Aorta (tissue), 5 donors: Measurements from ENCODE around the gene GSDME. TPM values are rescaled to one million over a fixed set of nuclear protein-coding genes. Genes with fewer than 3 reads are reported as not detected.

ENCODE experiments used
- ATAC-seq: fragments of 200-7000 bp; cut with Tn5 transposase; one replicate; pipeline ENCODE4 v1.9.1; 2022; ENCODE audit warnings: moderate library complexity; ENCODE audit not compliant: low FRiP score
- DNase-seq, 2 donors: peaks; one replicate each; pipeline ENCODE4 v3.0.0-alpha.2; 2020
- H3K27ac ChIP-seq, 2 donors: one replicate each; pipeline ENCODE4 v1.5.1; 2013; ENCODE audit warnings: low read length in 2 of 2, mild to moderate bottlenecking in 2 of 2, moderate library complexity in 2 of 2, control low read depth in 1 of 2, inconsistent platforms in 1 of 2, low read depth in 1 of 2
- H3K27me3 ChIP-seq, 2 donors: one replicate each; pipeline ENCODE4 v1.6.1; 2013; ENCODE audit warnings: control low read depth in 1 of 2, low read length in 1 of 2, mild to moderate bottlenecking in 1 of 2, moderate library complexity in 1 of 2; ENCODE audit not compliant: insufficient read depth in 2 of 2, control insufficient read depth in 1 of 2
- H3K36me3 ChIP-seq, 2 donors: one replicate each; pipeline ENCODE4 v1.6.1; 2013; ENCODE audit warnings: control low read depth in 1 of 2, low read length in 1 of 2, mild to moderate bottlenecking in 1 of 2; ENCODE audit not compliant: insufficient read depth in 2 of 2, control insufficient read depth in 1 of 2
- H3K4me1 ChIP-seq, 2 donors: one replicate each; pipeline ENCODE4 v1.6.1; 2013; ENCODE audit warnings: low read length in 2 of 2, control low read depth in 1 of 2, mild to moderate bottlenecking in 1 of 2, moderate library complexity in 1 of 2; ENCODE audit not compliant: insufficient read depth in 2 of 2, control insufficient read depth in 1 of 2
- H3K4me3 ChIP-seq, 2 donors: one replicate each; pipeline ENCODE4 v1.5.1; 2013; ENCODE audit warnings: low read length in 2 of 2, control low read depth in 1 of 2, mild to moderate bottlenecking in 1 of 2
- H3K9me3 ChIP-seq: one replicate; pipeline ENCODE4 v1.6.1; 2013; ENCODE audit warnings: mild to moderate bottlenecking, low read length; ENCODE audit not compliant: control insufficient read depth
- WGBS, 2 donors: extraction: QIAGEN DNeasy Blood & Tissue Kit; methylation state at CpG; one replicate each; pipeline ENCODE4 v1.1.7; 2013; 5-methylcytosine and 5-hydroxymethylcytosine counted together
- intact Hi-C, 2 donors: fragments of 100-400 bp; cut with DNase I; formaldehyde crosslinking; loops; one replicate each; pipeline versions ENCODE4 v1.14.2 to v1.15.0; 2022
- polyA plus RNA-seq, 2 donors: library from polyadenylated mRNA; stranded (reverse); fragments of 200-250 nt; gene quantifications; one replicate each; pipeline ENCODE4 v1.2.3, GENCODE V29; 2013
- total RNA-seq, 2 donors: library from RNA; stranded (reverse); fragmentation: NEBNext Ultra II Directional; extraction: Animal tissue kit (Norgen Biotek cat#: 25700); gene quantifications; one replicate each; pipeline ENCODE4 v1.2.1, GENCODE V29; 2021
- donor health status: healthy with polysubstance abuse.
- donor health status: Bipolar disorder and iron deficiency.
- donor health status: DM: no; HTN: no; CAD: no.
- donor health status: DM: no; HTN: no; CAD: no.
- donor health status: DM: yes; HTN: yes; CAD: no.

Gene GSDME
- total and polyA plus RNA-seq, 4 donors = 15.1 to 20.3 (median 17.5) TPM

DNA sequence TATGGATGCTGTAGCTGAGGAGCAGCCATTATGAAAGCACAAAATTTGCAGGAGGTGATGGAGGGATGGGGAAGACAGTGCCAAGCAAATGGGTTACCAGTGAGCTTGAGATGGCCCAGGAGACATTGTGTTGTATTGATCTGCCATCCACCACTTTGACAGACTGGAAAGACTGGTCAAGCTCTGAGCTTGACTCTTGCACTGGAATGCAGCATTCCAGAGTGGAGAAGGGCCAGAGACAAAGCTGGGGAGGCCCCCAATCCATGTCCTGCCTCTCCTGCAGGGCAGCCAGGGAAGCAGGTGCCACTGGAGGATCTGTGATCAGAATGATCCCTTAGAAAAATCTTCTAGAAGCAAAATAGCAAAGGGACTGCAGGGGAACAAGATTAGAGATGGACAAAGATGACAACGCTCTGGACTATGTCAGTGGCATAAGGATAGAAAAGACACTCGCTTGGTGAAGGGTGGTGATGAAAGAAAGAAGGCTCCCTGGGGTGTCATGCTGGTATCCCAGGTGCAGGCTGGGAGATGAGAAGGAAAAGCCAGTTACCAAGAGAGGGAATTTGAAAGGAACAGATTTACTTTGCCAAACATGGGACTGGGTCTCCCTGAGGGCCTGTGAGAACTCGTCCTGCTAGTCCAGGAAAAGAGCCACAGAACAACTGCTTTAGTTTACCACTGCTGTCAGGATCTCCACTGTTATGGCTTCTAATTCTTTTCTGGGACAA lies 5.0 kb downstream of the GSDME start:
- no peaks in the 10 kb centered on the region for H3K4me1 ChIP-seq
- H3K27ac ChIP-seq = no peak overlapping the region
- H3K27me3 ChIP-seq = no peaks in the 10 kb centered on the region
- WGBS, 2 donors = 90 to 93% methylated on average over 3 of the region's 3 CpGs
- intact Hi-C loops = no loop called here
- ATAC-seq = no peak
- DNase-seq = no peak
- no peaks in the 10 kb centered on the region for H3K9me3 ChIP-seq
- no peaks in the 10 kb centered on the region for H3K36me3 ChIP-seq
- no peak overlapping the region for H3K4me3 ChIP-seq

DNA sequence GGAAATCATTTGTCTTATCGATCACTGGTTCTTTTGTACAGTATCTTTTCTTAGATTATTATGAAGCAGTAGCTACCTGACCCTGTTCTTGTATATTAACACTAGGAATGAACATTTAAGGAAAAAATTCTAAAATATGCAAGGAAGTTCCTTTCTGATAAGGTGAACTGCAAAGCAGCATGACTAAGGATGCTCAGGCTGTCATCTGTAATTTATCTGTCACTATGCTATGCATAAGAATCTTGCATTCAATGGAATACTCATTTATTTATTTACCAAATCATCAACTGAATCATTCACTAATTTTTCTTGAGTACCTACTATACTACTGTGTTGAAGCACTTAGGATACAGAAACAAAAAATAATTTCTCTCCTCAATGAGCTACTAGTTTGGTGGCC lies 5.8 kb downstream of the GSDME start:
- intact Hi-C loops = no loop called here
- 78 to 83% methylated on average over 1 of the region's 1 CpG for WGBS, 2 donors
- H3K4me1 ChIP-seq = no peaks in the 10 kb centered on the region

GRCh38 chr7:24750441-24751055 lies 6.7 kb downstream of the GSDME start:
- intact Hi-C loops = no loop called here
- no peak for ATAC-seq

More for the DNA sequence above, 5.8 kb downstream of the GSDME start:
- DNase-seq (no peak), ATAC-seq (no peak)
- Histone ChIP-seq H3K36me3 (no peaks in the 10 kb centered on the region), H3K9me3 (no peaks in the 10 kb centered on the region), H3K27me3 (no peaks in the 10 kb centered on the region), H3K27ac (no peak overlapping the region), H3K4me3 (no peak overlapping the region)

GRCh38 chr7:24748521-24748920 lies 8.7 kb downstream of the GSDME start:
- Histone ChIP-seq H3K9me3 (no peaks in the 10 kb centered on the region), H3K36me3 (peaks cover 0 to 2% of the 10 kb centered on the region in 2 donors), H3K4me1 (no peaks in the 10 kb centered on the region), H3K4me3 (no peak overlapping the region), H3K27ac (no peak overlapping the region), H3K27me3 (no peaks in the 10 kb centered on the region)
- intact Hi-C loops = no loop called here
- DNase-seq (no peak), ATAC-seq (no peak)
- WGBS, 2 donors = 72 to 93% methylated on average over 2 of the region's 2 CpGs

More at GRCh38 chr7:24750441-24751055, 6.7 kb downstream of the GSDME start:
- no peak overlapping the region for H3K4me3 ChIP-seq
- DNase-seq = no peak
- H3K27ac ChIP-seq = no peak overlapping the region
- no peaks in the 10 kb centered on the region for H3K36me3 ChIP-seq
- H3K4me1 ChIP-seq = no peaks in the 10 kb centered on the region
- WGBS, 2 donors = 92 to 93% methylated on average over 3 of the region's 3 CpGs
- no peaks in the 10 kb centered on the region for H3K27me3 ChIP-seq
- H3K9me3 ChIP-seq = no peaks in the 10 kb centered on the region

DNA sequence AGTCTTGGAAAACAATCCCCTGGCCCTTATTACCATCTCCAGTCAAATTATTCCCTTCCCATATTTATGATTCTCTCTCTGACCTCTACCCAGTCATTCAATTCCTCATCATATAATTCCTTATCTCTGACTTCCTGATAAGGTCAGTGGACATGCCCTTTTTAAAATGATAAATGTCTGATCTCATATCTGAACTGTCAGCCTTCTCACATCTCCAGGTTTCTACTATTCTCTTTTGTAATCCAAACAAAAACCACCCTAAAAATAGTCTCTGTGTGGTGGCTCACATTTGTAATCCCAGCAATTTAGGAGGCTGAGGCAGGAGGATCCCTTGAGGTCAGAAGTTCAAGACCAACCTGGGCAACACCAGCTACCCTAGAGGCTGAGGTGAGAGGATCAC lies 11.9 kb downstream of the GSDME start:
- DNase-seq (no peak), ATAC-seq (no peak)
- Histone ChIP-seq H3K27me3 (no peaks in the 10 kb centered on the region), H3K4me3 (no peak overlapping the region), H3K4me1 (no peaks in the 10 kb centered on the region), H3K27ac (no peak overlapping the region), H3K9me3 (no peaks in the 10 kb centered on the region), H3K36me3 (peaks cover 0 to 2% of the 10 kb centered on the region in 2 donors)
- intact Hi-C loops = no loop called here

GRCh38 chr7:24743471-24743870 lies 13.8 kb downstream of the GSDME start:
- ATAC-seq (no peak), DNase-seq (no peak)
- Histone ChIP-seq H3K4me3 (no peak overlapping the region), H3K27ac (no peak overlapping the region), H3K36me3 (peaks cover 0 to 2% of the 10 kb centered on the region in 2 donors), H3K9me3 (no peaks in the 10 kb centered on the region), H3K27me3 (no peaks in the 10 kb centered on the region), H3K4me1 (no peaks in the 10 kb centered on the region)
- intact Hi-C loops = no loop called here
- 91 to 92% methylated on average over 6 of the region's 6 CpGs for WGBS, 2 donors

DNA sequence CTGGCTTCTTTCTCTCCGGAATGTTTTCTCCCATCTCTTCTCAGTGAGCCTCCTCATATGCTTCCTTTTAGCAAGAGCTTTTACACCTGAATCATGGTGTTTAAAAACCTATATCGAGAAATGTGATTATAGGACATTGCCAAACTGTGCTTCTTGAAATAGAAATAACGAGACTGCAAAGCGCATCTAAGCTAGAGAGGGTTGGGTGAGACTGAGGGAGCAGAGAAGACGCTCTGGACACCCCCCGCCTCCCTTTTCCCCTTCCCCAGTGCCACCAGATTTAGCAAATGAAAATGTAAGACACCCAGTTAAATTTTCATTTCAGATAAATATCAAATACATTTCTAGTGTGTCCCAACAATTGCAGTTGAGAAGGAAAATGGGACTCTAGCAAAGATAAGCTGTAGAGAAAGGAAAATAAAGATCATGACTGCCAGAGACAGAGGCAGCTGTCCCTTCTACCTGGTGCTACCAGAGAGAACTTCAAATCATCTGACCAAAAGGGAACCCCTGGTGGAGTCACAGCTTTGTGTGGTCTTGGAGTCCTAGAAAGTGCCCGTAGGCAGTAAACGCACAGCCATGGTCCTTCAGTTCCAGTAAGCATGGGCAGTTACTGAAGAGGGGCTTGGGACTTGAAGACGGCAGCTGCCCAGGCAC lies 14.6 kb downstream of the GSDME start:
- intact Hi-C loops = no loop called here
- no peaks in the 10 kb centered on the region for H3K9me3 ChIP-seq
- H3K4me3 ChIP-seq = no peak overlapping the region
- H3K27ac ChIP-seq = no peak overlapping the region
- no peak for ATAC-seq
- WGBS, 2 donors = 94% methylated on average over 9 of the region's 9 CpGs
- H3K4me1 ChIP-seq = no peaks in the 10 kb centered on the region
- no peak for DNase-seq
- H3K27me3 ChIP-seq = no peaks in the 10 kb centered on the region
- H3K36me3 ChIP-seq = peaks cover 0 to 2% of the 10 kb centered on the region in 2 donors

GRCh38 chr7:24741679-24742505 lies 15.4 kb downstream of the GSDME start:
- intact Hi-C loops = no loop called here
- 77 to 78% methylated on average over 14 of the region's 14 CpGs for WGBS, 2 donors
- H3K4me3 ChIP-seq = no peak overlapping the region
- ATAC-seq (peak; percentile 88), DNase-seq (peak in 1 of 2 donors; percentile 68)
- peaks cover 0 to 2% of the 10 kb centered on the region in 2 donors for H3K36me3 ChIP-seq
- no peaks in the 10 kb centered on the region for H3K27me3 ChIP-seq
- no peak overlapping the region for H3K27ac ChIP-seq
- H3K9me3 ChIP-seq = no peaks in the 10 kb centered on the region
- no peaks in the 10 kb centered on the region for H3K4me1 ChIP-seq
